HG03457 (cell line): ENCODE measurements around the gene HDAC4.

Experiments used
- ATAC-seq: cut with Tn5 transposase; IDR thresholded peaks from one replicate; pipeline ENCODE4 v1.9.1; 2021; ENCODE audit warnings: moderate number of reproducible peaks; ENCODE audit not compliant: unreplicated experiment

The HDAC4 gene

DNA sequence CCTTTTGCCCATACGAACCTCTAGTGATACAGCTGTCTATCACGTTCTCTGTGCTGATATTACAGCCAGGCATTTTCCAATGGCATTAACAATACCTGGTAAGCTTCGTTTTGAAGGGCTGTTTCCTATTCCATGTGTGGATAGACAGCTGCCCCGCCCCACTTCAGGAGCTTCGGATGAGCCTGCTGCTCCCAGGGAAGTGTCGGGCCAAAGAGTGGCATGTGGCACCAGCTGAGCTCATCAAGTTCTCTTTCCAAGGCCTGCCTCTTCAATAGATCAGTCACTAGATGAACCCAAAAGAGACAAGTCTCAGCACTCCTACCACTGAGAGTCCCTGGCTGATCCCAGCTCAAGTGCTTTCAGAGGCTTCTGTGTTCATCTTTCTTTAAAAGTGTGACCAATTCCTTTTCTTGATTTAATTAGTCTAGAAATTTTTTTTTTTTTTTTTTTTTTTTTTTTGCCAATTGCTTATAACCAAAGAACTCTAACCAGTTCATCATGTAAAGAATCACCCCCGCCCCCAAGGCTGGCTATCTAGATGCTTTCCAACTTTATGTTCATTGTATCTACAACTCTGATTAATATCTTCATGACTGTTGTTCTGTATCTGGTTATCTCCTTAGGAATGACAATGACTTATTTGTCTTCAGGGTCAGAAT, 46.6 kb downstream of the HDAC4 start:
- ATAC-seq = no peak

DNA sequence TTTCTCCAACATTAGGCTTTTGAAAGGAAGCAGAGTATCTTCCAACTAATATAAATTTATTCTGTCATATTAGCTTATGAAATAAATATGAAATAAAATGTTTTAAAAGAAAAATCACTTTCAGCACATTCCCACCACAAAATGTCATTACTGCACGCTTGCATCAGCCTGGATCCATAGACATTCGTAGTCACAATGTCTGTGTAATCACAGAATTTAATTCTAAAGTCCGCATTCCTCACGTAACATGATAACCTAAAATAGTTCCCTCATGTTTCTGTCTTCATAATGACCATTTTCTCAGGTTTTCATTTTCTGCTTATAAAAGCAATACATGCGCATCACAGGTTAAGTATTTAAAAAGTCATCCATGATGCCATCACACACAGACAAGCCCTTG, 47.1 kb downstream of the HDAC4 start:
- no peak for ATAC-seq

DNA sequence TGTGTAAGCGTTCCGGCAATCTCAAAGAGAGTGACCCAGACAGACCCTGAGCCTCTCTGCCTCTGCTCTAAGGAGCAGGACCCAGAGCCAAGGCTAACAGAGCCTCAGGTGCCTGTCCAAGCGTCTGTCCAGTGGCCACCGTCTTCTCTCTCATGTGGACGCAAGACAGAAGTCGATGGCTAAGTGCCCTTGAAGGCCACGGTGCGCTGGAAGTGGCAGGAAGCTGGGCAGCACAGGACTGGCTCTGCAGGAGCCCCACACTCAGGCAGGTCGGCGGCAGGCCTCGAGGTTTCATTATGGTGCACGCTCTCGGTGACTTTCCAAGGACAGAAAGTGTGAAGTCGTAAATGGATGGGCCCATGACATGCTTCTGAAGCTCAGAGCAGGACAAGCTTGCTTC, 49.1 kb downstream of the HDAC4 start:
- no peak for ATAC-seq

DNA sequence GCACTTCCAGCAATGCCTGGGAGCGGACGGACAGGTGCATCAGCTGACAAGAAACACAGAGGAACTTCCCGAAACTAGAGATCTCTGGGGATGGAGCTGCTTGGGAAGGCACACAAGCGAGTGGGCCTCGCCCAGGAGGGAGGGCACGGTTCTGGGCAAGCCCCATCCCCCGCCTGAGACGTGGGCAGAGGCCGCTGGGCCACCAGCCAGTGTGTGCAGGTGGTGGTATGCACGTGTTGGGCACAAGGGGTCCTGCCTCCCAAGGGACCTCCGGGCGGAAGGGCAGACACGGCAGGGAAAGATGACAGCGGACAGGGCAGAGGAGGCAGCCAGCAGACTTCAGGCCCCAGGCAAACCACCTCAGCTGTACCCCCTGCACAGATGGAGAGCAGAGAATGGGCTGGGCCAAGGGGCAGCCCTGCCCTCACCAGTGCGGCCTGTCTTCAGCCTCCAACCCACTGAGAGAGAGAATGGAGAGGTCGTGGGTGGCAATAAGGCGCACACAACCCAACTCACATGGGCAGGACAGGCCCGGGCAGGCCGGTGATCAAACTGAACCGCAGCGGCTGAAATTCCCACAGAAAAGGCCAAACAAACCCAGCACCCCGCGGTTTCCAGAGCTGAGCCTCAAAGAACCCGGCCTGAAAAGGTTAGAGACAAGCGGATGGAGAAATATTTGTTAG, 51.2 kb downstream of the HDAC4 start:
- ATAC-seq = no peak

DNA sequence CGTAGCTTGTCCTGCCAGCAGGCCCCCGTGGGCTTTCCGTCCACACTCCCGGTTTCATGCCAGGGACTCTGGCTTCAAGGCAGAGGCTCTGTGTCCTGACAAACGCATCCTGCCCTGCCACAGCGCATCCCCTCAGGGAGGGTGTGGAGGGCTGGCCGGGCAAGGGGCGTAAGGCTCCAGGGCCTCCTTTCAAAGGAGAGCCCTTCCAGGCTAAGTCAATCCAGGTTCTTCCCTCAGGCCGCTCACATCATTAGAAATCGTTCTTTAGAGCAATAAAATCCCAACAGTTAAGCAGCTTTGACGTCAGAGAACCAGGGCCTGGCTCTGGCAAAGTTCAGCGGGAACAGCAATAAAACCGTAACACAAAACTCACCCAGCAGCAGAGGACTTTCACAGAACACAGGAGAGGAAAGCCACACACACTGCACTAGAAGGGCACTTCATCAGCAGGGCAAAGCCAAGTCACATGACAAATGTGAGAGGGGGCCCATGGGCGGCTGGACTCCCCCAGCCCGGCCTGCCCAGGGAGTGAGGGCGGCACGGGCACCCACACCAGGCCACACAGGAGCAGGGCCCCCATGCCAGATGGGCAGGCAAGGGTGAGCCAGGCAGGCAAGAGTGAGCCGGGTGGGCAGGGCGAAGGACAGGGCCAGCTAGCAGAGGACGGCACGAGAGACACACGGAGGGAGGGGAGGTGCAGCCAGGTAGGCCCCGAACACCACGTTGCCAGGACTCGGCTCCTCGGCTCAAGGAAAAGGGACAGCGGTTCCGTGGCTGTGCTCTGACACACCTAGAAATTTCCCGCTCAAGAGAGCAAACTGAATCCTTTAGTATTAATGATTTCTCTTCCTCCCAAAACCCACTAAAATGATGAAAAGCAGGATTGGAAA, 52.0 kb downstream of the HDAC4 start:
- ATAC-seq = no peak

DNA sequence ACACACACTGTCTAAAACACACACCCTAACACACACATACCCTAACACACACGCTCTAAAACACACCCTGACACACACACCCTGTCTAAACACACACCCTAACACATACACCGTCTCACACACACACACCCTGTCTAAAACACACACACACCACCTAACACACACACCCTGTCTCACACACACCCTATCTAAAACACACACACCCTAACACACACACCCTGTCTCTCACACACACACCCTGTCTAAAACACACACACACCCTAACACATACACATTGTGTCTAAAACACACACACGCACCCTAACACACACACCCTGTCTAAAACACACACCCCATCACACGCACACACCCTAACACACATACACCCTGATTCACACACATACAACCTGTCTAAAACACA, 54.1 kb downstream of the HDAC4 start:
- ATAC-seq = no peak

DNA sequence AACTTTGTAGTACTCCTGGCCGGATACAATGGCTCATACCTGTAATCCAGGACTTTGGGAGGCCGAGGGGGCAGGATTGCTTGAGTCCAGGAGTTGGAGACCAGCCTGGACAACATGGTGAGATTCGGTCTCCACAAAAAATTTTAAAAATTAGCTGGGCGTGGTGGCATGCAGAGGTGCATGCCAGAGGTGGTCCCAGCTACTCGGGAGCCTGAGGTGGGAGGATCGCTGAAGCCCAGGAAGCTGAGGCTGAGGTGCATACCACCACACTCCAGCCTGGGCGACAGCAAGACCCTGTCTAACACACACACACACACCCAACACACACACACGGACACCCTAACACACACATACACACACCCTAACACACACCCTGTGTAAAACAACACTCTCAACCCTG, 55.6 kb downstream of the HDAC4 start:
- ATAC-seq = no peak

DNA sequence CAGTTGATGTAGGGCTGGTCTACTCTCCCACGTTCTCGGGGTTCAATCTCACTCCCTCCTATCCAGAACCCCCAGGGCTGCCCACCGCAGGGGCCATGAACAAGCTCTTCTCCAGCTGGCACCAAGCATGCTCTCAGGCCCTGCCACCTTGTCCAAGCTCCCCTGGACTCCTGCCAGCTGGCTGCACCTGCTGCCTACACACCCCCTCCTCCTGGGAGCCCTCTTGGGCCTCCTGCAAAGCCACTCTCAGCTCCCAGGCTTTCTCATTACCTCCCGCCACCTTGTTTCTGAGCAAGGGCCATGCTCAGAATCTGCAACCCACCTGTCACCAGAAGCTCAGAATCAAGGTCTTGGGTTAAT, 56.0 kb downstream of the HDAC4 start:
- ATAC-seq = no peak

DNA sequence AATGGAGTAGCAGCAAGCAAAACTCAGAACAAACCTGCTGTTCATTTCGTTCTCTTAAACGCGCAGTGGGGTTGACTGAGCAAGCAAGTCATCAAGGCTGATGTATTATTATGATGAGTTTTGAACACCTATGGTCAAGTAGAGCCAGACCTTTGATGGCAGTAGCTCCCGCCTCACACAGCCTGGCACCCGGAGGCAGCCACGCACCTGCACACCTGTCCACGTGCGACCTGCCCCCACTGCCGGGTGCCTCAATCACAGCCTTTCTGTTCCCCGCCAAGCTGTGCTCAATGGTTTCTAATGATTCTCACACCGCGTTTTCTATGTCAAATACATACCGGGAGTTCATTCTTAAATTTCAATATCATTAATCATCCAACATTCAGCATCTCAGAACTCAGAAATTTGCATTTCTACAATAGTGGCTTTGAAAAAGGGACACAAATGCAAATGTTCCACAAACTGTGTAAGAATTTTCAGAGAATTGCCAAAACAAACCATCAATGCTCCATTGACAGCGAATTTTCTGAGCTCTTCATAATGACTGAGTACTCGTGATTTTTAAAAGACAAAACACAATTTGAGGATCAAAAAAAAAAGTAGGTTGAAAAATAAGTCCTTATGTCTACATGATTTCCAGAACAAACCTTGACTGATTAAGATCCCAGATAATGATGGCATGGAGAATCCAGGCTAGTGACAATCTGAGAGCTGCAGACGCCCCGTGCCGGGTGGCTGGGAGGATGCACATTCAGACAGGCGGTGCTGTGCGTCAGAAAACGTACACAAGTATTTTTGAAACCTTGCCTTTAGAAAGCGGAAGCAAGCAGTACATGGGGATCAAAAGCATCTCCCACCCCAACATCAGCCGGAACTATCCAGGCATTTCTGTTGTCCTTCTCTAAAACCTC, 56.6 kb downstream of the HDAC4 start:
- ATAC-seq = no peak

DNA sequence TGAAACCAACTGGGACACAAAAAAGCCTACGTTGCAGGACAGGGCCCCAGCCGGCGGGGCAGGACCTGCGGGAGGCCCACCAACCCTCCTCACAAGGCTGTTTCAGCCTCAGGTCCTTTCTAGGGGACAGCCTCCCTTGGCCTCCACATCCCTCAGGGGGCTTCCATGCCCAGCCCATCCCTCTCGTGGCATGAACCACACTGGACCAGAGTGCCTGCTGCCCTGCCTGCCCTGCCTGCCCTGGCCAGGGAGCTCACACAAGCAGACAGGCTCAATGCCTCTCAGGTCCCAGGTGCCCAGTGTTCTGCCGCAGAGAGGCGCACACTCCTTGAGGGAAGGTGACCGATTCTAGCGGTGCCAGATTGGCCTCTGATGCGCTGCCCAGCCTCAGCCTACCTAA, 57.4 kb downstream of the HDAC4 start:
- no peak for ATAC-seq

DNA sequence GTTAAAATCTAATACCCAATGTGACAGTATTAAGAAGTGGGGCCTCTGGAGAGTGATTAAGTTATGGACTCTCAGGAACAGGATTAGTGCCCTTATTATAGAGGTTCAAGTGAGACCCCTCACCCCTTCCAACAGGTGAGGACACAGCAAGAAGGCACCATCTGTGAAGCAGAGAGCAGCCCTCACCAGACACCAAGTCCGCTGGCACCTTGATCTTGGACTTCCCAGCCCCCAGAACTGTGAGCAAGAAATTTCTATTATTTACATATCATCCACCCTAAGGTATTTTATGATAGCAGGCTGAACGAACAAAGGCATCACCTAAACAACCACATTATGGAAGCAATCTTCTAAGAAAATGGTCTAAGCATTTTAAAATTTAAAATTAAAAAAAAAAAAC, 59.0 kb downstream of the HDAC4 start:
- ATAC-seq = no peak

DNA sequence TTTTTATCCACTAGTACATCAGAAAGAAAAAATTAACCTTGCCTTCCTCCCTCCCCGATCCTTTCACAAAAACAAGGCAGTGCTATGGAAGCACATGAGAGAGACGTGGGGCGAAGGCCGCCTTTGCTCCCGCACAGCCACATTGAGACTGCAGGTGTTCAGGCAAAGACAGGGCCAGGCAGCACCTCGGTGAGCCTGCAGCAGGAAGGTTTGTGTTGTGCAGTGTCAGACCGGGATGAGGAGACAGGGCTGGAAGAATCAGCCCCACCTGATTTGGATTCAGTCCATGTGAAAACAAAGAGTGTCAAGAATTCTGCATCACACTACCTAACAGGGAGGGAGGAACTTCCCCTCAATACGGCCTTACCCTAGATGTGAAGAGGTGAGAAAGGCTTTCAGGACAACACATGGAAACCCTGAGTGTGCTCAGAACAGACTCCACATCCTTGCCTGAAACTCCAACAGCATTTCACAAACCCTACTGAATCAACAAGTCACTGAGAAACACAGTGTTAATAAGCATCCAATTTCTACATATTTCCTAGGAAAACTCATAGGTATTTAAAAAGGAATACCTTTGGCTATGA, 59.6 kb downstream of the HDAC4 start:
- ATAC-seq = no peak

DNA sequence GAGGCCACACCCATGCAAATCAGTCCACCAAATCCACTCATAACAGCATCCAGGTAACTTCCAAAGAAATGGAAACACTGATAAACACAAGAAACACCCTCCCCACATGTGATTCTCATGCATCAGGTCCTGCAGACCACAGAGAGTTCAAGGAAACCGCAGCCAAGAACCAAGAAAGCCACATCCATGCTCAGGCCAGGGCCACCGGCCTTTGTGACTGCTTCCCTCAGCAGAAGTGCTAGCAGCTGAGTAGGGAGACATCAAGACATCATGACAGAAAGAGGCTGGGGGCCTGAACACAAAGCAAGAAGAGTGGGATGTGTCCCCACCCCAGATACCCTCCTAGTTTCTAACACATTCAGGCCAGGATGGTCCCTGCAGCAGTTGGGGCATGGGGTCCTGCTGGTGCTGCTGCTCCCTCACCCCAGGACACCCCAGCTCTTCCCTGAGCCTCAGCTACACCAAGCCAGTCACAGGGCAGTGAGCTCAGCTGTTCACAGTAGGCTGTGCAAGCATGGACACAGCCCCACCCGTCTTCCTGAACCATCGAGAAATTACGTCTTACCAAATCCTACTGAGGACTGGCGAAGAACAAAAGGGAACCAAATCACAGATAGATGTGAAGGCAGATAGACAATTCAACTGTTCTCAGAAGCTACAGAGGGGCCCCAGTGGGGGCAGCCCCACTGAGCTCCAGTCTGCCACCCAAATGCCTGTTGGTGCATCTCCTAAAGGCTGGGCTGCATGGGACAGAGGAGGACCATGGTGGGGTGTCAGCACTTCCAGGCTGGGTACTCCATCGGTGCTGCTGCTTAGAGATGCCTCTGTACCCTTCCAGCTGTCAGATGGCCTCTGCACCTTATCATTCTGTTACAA, 60.9 kb downstream of the HDAC4 start:
- ATAC-seq = peak; percentile 59

DNA sequence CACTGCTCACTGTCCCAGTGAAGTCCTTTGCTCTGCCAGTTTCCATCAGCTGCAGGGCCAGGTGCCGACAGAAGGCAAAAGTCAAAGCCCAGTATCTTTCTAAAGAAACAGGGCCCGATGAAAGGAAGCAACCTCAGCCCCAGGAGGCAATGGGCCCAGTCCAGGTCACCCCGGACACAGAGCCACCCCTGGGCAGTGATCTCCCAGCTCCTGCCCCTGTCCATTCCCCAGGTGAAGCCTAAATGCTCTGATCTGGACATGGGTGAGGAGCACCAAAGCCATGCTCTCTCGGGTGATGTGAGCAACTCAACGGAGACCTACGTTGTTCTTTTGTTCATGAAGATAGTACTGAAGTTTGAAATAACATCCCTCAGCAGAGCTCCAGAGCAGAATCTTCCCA, 61.6 kb downstream of the HDAC4 start:
- no peak for ATAC-seq

DNA sequence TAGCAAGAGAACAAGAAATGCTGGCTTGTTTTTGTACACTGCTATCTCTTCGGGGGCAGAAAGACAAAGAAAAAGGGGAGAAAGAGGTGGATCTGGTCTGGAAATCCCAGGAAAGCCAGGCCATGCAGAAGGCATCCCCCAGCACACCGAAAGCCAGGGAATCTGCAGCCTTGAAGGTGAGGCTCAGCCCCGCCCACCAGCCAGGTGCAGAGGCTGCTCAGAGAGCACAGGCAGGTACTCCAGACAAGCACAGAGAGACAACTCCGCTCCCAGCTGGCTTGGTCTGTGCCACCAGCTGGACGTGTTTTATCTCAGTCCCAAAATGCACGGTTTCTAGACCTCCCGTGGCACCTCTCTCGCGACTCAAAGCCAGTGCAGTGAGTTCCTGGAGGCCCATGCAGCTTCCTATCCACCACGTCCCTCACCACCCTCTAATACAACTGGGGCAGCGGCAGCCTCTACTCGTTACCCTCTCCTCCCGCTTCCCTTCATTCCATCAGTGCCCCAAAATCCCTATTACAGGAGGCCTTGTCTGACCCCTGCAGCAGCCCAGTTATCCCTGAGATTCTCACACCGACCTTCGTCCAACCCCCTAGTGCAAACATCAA, 62.8 kb downstream of the HDAC4 start:
- no peak for ATAC-seq

DNA sequence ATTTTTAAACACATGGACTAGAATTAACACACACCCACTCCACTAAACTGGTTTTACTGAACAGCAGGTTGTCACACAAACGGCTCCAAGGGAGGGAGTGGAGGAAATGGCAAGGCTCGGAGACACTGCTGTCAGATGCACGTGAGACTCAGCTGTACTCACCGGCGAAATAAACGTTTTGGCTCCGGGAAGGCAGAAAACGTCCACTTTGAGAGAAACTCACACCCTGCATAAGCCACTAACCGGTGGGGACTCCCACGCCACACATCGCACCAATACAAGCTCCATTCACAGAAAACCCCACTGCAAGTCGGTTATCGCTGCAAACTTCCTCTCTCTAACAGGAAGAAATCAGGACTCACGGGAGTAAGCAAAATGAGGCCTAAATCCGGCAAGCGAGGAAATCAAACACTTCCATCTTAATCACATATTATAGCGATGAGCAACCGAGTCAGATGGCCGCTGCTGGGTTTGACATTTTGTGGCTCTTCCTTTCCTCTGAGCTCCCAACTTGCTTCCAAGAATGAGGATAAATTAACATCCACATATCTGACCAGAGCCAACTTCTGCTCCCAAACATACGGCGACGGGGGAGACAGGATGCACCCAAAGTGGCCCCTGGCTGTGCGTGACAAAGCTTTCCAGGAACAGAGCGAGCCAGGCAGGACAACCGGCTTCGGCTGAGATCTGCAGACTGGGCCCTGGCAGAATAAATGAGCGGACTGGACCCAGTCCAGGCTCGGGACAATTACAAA, 63.5 kb downstream of the HDAC4 start:
- no peak for ATAC-seq

DNA sequence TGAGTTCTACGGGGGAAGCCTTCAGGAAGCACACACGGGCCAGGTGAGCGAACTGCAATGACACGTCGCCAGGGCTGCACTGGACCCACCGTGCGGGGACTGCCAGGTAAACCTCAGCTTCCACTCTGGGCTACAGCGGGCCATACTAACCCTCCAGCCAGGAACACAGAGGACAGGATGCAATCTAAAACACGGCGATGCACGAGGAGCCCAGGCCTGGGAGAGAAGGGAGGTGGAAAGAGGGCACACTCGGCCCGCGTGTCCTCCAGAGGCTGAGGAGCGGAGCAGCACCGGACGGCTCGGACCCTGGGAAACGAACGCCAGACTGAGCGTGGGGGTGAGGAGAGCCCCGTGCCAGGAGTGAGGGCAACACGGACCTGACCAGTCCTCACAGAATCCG, 69.3 kb downstream of the HDAC4 start:
- no peak for ATAC-seq

DNA sequence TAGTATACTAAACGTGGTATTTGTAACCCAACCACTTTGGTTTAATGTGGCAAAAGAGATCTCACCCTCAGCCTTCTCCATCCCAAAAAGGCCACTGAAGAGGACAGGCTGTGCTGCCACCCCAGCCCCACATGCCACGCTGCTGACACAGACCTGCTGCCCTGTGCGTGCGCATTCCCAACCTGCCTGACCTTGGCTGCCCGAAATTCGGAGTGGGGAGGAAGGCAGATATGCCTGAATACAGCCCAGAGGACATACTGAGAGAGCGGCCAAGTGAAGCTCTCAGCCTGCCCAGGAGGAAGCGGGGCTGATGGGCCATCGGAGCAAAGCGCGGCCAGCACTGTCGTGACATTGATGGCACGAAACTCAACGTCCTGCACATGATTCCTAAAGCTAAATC, 70.0 kb downstream of the HDAC4 start:
- ATAC-seq = no peak
